ENCODE results near the gene CD1C. TPM values are rescaled to one million over a fixed set of nuclear protein-coding genes. Genes with fewer than 3 reads are reported as not detected.
"Not testable (repeated sequence)": the region's sequence is repeated elsewhere in the genome, so short reads cannot be mapped to it uniquely, and the experiment has no call there.

Gene CD1C
- total and polyA plus RNA-seq, 7 experiments from 2014 or later, result 0.24 to 12.1 (median 1.2) TPM; not detected in 3

DNA sequence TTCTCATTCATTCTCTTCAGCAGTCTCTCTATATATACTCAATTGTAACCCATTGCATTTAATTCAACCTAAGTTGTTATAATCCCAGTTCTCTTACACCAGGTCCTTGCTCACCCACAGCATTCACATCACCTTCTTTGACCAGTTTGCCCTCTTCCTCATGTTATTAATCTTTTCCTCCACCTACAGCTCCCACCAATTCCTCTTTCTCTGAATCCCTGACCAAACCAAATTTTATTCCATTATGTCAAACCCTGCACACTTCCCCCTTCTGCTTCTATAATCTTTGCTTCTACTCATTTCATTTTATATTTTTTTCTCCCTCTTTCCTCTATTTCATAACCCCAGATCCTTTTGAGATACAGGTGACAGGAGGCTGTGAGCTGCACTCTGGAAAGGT lies 34.1 kb upstream of the CD1C start:
- no peak overlapping the region for H3K27ac Mint-ChIP-seq
- no peaks in the 10 kb centered on the region for H3K9me3 Mint-ChIP-seq
- H3K9me3 ChIP-seq (ENCODE audit: control insufficient read depth in 2 of 3, low read length in 3 of 3), result no peaks in the 10 kb centered on the region
- H3K4me3 ChIP-seq (ENCODE audit: low read length), result no peak overlapping the region
- peaks cover 20 to 43% (median 32%) of the 10 kb centered on the region in 5 donors for H3K27me3 Mint-ChIP-seq
- H3K4me3 Mint-ChIP-seq, result no peak overlapping the region
- no peak overlapping the region for H3K27ac ChIP-seq (ENCODE audit: low read depth, low read length)
- DNase-seq (no peak), ATAC-seq (no peak)
- H3K36me3 Mint-ChIP-seq, result no peaks in the 10 kb centered on the region
- CTCF ChIA-PET, result interaction anchor here (0.5 kb wide), 1 partner anchor 11 kb away, joined by 3 read pairs; no protein-coding TSS in a partner anchor
- no peaks in the 10 kb centered on the region for H3K36me3 ChIP-seq (ENCODE audit: control insufficient read depth in 2 of 3, insufficient read depth in 3 of 3, low read length in 3 of 3)
- H3K27me3 ChIP-seq (ENCODE audit: control insufficient read depth in 2 of 2, insufficient read depth in 2 of 2, low read length in 2 of 2), result peaks cover 0 to 12% of the 10 kb centered on the region in 2 donors
- intact Hi-C loops (cut with micrococcal nuclease), result no loop called here
- no peaks in the 10 kb centered on the region for H3K4me1 ChIP-seq (ENCODE audit: control insufficient read depth in 2 of 2, insufficient read depth in 2 of 2, low read length in 2 of 2)
- H3K4me1 Mint-ChIP-seq, result peaks cover 0 to 11% (median under 1%) of the 10 kb centered on the region in 7 donors
- POLR2A ChIA-PET, result no interaction called here

DNA sequence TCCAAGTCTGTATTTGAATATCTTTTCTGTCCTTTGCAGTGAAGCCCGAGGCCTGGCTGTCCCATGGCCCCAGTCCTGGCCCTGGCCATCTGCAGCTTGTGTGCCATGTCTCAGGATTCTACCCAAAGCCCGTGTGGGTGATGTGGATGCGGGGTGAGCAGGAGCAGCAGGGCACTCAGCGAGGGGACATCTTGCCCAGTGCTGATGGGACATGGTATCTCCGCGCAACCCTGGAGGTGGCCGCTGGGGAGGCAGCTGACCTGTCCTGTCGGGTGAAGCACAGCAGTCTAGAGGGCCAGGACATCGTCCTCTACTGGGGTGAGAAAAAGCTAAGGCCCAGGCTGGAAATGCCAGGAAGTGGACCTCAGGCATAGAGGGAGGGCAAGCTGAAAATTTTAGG lies 33.0 kb upstream of the CD1C start:
- ATAC-seq, result not testable (repeated sequence)

DNA sequence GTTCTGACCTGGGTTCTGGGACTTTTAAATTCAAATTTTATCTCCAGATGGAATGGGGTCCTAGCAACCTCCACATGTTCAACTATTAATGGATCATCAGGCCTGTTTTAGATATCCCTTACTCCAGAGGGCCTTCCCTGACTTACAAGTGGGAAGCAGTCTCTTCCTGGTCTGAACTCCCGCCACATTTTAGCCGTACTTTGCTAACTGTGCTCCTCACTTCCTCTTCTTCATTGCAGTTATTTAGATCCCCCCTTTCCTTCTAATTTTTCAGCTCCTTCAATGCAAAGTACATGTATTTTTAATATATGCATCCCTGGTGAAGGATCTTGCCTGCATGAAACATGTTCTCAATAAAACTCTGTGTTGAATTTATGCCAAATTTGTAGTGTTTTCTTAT lies 31.8 kb upstream of the CD1C start:
- Mint-ChIP-seq H3K36me3 (no peaks in the 10 kb centered on the region), H3K4me3 (no peak overlapping the region), H3K9me3 (no peaks in the 10 kb centered on the region), H3K27ac (no peak overlapping the region), H3K27me3 (peaks cover 22 to 44% (median 25%) of the 10 kb centered on the region in 5 donors), H3K4me1 (peaks cover 0 to 4% (median 0%) of the 10 kb centered on the region in 7 donors)
- no peak for ATAC-seq
- Histone ChIP-seq H3K4me3 (ENCODE audit: low read length) (no peak overlapping the region), H3K36me3 (ENCODE audit: control insufficient read depth in 2 of 3, insufficient read depth in 3 of 3, low read length in 3 of 3) (no peaks in the 10 kb centered on the region), H3K9me3 (ENCODE audit: control insufficient read depth in 2 of 3, low read length in 3 of 3) (no peaks in the 10 kb centered on the region), H3K4me1 (ENCODE audit: control insufficient read depth in 2 of 2, insufficient read depth in 2 of 2, low read length in 2 of 2) (no peaks in the 10 kb centered on the region), H3K27ac (ENCODE audit: low read depth, low read length) (no peak overlapping the region), H3K27me3 (ENCODE audit: control insufficient read depth in 2 of 2, insufficient read depth in 2 of 2, low read length in 2 of 2) (peaks cover 0 to 8% of the 10 kb centered on the region in 2 donors)
- no peak for DNase-seq
- POLR2A ChIA-PET, result no interaction called here
- CTCF ChIA-PET, result interaction anchor here (0.6 to 0.7 kb wide), 3 partner anchors 73 to 816 kb away, joined by 3 to 4 read pairs (median 3); no protein-coding TSS in a partner anchor
- intact Hi-C loops (cut with micrococcal nuclease), result no loop called here

More for the DNA sequence above, 33.0 kb upstream of the CD1C start:
- H3K4me1 ChIP-seq (ENCODE audit: control insufficient read depth in 2 of 2, insufficient read depth in 2 of 2, low read length in 2 of 2); H3K27ac Mint-ChIP-seq; H3K27ac ChIP-seq (ENCODE audit: low read depth, low read length); H3K36me3 ChIP-seq (ENCODE audit: control insufficient read depth in 2 of 3, insufficient read depth in 3 of 3, low read length in 3 of 3); POLR2A ChIA-PET; CTCF ChIA-PET; DNase-seq; H3K4me3 Mint-ChIP-seq; H3K36me3 Mint-ChIP-seq; H3K9me3 ChIP-seq (ENCODE audit: control insufficient read depth in 2 of 3, low read length in 3 of 3); H3K9me3 Mint-ChIP-seq; H3K4me1 Mint-ChIP-seq; intact Hi-C loops (cut with micrococcal nuclease); H3K4me3 ChIP-seq (ENCODE audit: low read length): not testable (repeated sequence)
- H3K27me3 ChIP-seq (ENCODE audit: control insufficient read depth in 2 of 2, insufficient read depth in 2 of 2, low read length in 2 of 2), result peaks cover 0 to 12% of the 10 kb centered on the region in 2 donors
- H3K27me3 Mint-ChIP-seq, result peaks cover 20 to 44% (median 29%) of the 10 kb centered on the region in 5 donors

DNA sequence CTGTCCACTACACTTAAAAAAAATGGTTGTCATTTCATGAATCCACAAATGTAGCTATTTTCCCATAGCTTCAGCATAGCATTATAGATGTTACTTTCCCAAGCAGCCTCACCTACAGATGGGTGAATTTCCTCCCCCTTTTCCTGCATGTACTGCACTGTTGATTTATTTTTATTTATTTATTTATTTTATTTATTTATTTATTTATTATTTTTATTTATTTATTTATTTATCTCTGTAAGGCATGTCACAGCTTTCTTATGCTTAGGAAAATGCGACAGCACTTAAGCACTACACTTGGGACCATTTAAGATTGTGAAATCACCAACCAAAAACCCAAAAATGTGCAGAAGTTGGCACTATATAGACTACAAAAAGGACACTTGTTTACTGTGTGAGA lies 30.6 kb upstream of the CD1C start:
- Mint-ChIP-seq H3K4me1 (peaks cover 0 to 4% (median 0%) of the 10 kb centered on the region in 7 donors), H3K27me3 (peaks cover 26 to 53% (median 33%) of the 10 kb centered on the region in 5 donors), H3K9me3 (no peaks in the 10 kb centered on the region), H3K36me3 (no peaks in the 10 kb centered on the region), H3K4me3 (no peak overlapping the region), H3K27ac (no peak overlapping the region)
- intact Hi-C loops (cut with micrococcal nuclease), result no loop called here
- Histone ChIP-seq H3K4me3 (ENCODE audit: low read length) (no peak overlapping the region), H3K27me3 (ENCODE audit: control insufficient read depth in 2 of 2, insufficient read depth in 2 of 2, low read length in 2 of 2) (peaks cover 0 to 6% of the 10 kb centered on the region in 2 donors), H3K9me3 (ENCODE audit: control insufficient read depth in 2 of 3, low read length in 3 of 3) (no peaks in the 10 kb centered on the region), H3K4me1 (ENCODE audit: control insufficient read depth in 2 of 2, insufficient read depth in 2 of 2, low read length in 2 of 2) (no peaks in the 10 kb centered on the region), H3K36me3 (ENCODE audit: control insufficient read depth in 2 of 3, insufficient read depth in 3 of 3, low read length in 3 of 3) (no peaks in the 10 kb centered on the region), H3K27ac (ENCODE audit: low read depth, low read length) (no peak overlapping the region)
- DNase-seq (no peak), ATAC-seq (no peak)
- POLR2A ChIA-PET, result no interaction called here
- CTCF ChIA-PET, result no interaction called here

DNA sequence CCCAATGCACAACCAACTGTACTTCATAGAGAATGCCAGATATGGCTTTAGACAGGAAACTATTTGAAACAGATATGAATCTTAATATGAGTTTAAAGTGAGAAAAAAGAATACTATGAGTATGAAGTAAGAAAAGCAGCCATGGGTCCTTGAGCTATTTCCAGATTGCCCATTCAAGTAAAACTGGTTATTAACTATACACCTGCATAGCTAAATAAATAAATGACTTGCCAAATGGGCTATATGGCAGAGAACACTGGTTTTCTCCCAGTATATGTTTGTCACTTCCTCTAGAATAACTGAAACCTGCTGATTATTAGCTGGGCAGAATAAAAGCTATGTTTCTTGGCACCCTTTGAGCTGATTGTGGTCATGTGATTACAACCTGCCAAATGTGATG lies 17.0 kb upstream of the CD1C start:
- ATAC-seq (no peak), DNase-seq (no peak)
- no peak overlapping the region for H3K27ac Mint-ChIP-seq
- H3K36me3 Mint-ChIP-seq, result no peaks in the 10 kb centered on the region
- Histone ChIP-seq H3K27me3 (ENCODE audit: control insufficient read depth in 2 of 2, insufficient read depth in 2 of 2, low read length in 2 of 2) (no peaks in the 10 kb centered on the region), H3K9me3 (ENCODE audit: control insufficient read depth in 2 of 3, low read length in 3 of 3) (no peaks in the 10 kb centered on the region), H3K4me3 (ENCODE audit: low read length) (no peak overlapping the region), H3K36me3 (ENCODE audit: control insufficient read depth in 2 of 3, insufficient read depth in 3 of 3, low read length in 3 of 3) (no peaks in the 10 kb centered on the region), H3K27ac (ENCODE audit: low read depth, low read length) (no peak overlapping the region), H3K4me1 (ENCODE audit: control insufficient read depth in 2 of 2, insufficient read depth in 2 of 2, low read length in 2 of 2) (no peaks in the 10 kb centered on the region)
- H3K4me3 Mint-ChIP-seq, result no peak overlapping the region
- peaks cover 0 to 5% (median under 1%) of the 10 kb centered on the region in 11 donors for H3K9me3 Mint-ChIP-seq
- intact Hi-C loops (cut with micrococcal nuclease), result no loop called here
- peaks cover 0 to 12% (median 7%) of the 10 kb centered on the region in 5 donors for H3K27me3 Mint-ChIP-seq
- H3K4me1 Mint-ChIP-seq, result peaks cover 0 to 4% (median 0%) of the 10 kb centered on the region in 7 donors
- ChIA-PET CTCF (no interaction called here), POLR2A (no interaction called here)

DNA sequence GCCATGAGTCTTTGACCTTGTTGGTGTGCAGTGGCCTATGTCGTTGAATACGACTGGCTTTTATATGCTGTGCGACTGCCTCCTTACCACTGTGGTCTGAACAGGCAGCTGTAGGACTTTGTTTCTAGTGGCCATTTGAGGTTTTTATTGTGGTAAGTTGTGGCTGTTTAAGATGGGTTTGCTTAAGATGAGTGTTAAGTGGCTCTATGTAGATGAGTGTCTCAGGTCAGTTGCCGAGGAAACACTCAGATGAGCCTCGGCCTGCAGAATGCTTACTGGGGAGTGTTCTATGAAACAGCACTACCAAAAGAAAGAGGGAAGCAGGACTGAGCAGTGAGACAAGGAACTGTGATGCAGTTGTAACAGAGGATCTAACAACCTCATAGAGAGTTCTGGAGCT lies 14.9 kb upstream of the CD1C start:
- Mint-ChIP-seq H3K4me1 (peaks cover 0 to 4% (median 0%) of the 10 kb centered on the region in 7 donors), H3K9me3 (peaks cover 0 to 17% (median 3%) of the 10 kb centered on the region in 11 donors), H3K36me3 (peaks cover 0 to 5% (median 0%) of the 10 kb centered on the region in 5 donors), H3K4me3 (no peak overlapping the region), H3K27ac (peak overlapping the region in 2 of 9 donors; percentile 28 to 67), H3K27me3 (peaks cover 0 to 6% (median 0%) of the 10 kb centered on the region in 5 donors)
- Histone ChIP-seq H3K4me3 (ENCODE audit: low read length) (no peak overlapping the region), H3K36me3 (ENCODE audit: control insufficient read depth in 2 of 3, insufficient read depth in 3 of 3, low read length in 3 of 3) (no peaks in the 10 kb centered on the region), H3K4me1 (ENCODE audit: control insufficient read depth in 2 of 2, insufficient read depth in 2 of 2, low read length in 2 of 2) (no peaks in the 10 kb centered on the region), H3K9me3 (ENCODE audit: control insufficient read depth in 2 of 3, low read length in 3 of 3) (no peaks in the 10 kb centered on the region), H3K27ac (ENCODE audit: low read depth, low read length) (no peak overlapping the region), H3K27me3 (ENCODE audit: control insufficient read depth in 2 of 2, insufficient read depth in 2 of 2, low read length in 2 of 2) (no peaks in the 10 kb centered on the region)
- POLR2A ChIA-PET, result no interaction called here
- intact Hi-C loops (cut with micrococcal nuclease), result no loop called here
- CTCF ChIA-PET, result no interaction called here
- DNase-seq, result no peak
- ATAC-seq, result no peak

DNA sequence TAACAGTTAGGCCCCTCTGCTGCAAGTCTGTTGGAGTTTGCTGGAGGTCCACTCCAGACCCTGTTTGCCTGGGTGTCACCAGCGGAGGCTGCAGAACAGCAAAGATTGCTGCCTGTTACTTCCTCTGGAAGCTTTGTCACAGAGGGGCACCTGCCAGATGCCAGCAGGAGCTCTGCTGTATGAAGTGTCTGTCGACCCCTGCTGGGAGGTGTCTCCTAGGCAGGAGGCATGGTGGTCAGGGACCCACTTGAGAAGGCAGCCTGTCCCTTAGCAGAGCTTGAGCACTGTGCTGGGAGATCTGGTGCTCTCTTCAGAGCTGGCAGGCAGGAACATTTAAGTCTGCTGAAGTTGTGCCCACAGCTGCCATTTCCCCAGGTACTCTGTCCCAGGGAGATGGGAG lies 7.3 kb upstream of the CD1C start:
- H3K4me3 ChIP-seq (ENCODE audit: low read length); ATAC-seq; H3K4me1 ChIP-seq (ENCODE audit: control insufficient read depth in 2 of 2, insufficient read depth in 2 of 2, low read length in 2 of 2); H3K4me3 Mint-ChIP-seq; H3K9me3 ChIP-seq (ENCODE audit: control insufficient read depth in 2 of 3, low read length in 3 of 3); H3K27me3 ChIP-seq (ENCODE audit: control insufficient read depth in 2 of 2, insufficient read depth in 2 of 2, low read length in 2 of 2); H3K27ac Mint-ChIP-seq; DNase-seq; H3K36me3 ChIP-seq (ENCODE audit: control insufficient read depth in 2 of 3, insufficient read depth in 3 of 3, low read length in 3 of 3); H3K27ac ChIP-seq (ENCODE audit: low read depth, low read length); intact Hi-C loops (cut with micrococcal nuclease); POLR2A ChIA-PET: not testable (repeated sequence)
- peaks cover 0 to 11% (median 4%) of the 10 kb centered on the region in 5 donors for H3K36me3 Mint-ChIP-seq
- peaks cover 0 to 37% (median 16%) of the 10 kb centered on the region in 11 donors for H3K9me3 Mint-ChIP-seq
- H3K4me1 Mint-ChIP-seq, result peaks cover 4 to 23% (median 12%) of the 10 kb centered on the region in 7 donors
- peaks cover 0 to 55% (median 42%) of the 10 kb centered on the region in 5 donors for H3K27me3 Mint-ChIP-seq
- CTCF ChIA-PET, result interaction anchor here (0.9 kb wide), 1 partner anchor 78 kb away, joined by 3 read pairs; no protein-coding TSS in a partner anchor
